GM19467 (cell line): ENCODE data around the gene CAPZA1.
A peak's percentile ranks its signal among the peaks of the same experiment; 100 is the strongest.

Experiments used
- ATAC-seq: cut with Tn5 transposase; IDR thresholded peaks from one replicate; pipeline ENCODE4 v1.9.1; 2021; ENCODE audit warnings: mild to moderate bottlenecking, moderate library complexity; ENCODE audit not compliant: unreplicated experiment

CAPZA1 gene

DNA sequence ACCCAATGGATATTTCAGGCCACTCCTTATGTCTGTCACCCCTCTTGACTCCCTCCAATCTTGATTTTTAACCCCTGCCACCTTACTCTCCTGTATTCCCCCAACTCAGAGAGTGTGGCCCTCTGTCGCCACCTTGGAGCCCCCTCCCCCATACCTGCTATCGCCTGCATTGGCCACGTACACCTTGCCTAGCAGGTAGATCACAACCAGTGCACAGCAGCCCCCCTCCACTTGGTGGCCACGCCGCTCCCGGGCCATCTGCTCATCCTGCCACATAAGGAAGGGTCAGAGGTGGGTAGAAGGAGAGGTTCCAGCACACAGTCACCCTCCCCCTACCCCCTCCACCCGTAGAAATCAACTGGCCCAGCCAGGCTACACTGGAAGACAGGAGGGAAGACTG is 92.6 kb downstream of the CAPZA1 start:
- no peak for ATAC-seq

DNA sequence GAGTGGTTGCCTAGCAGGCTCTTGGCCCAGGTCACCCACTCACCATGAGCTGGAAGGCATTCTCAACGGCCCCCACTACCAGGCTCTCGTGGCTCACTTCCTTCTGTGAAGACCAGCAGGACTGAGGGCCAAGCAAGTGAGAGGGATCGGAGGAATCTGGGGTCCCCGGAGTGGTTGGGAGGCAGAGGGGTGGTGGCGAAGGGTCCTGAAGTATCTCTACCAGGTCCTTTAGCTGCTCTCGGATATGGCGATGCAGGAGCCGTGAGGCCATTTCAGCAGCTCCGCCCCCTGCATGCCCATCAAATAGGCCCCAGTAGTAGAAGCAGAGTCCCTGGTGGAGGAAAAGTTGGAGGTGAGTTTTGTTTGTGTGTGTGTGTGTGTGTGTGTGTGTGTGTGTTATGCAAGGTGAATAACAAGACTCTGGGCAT is 93.1 kb downstream of the CAPZA1 start:
- no peak for ATAC-seq

GRCh38 chr1:112713466-112714312 is 94.1 kb downstream of the CAPZA1 start:
- ATAC-seq: no peak

DNA sequence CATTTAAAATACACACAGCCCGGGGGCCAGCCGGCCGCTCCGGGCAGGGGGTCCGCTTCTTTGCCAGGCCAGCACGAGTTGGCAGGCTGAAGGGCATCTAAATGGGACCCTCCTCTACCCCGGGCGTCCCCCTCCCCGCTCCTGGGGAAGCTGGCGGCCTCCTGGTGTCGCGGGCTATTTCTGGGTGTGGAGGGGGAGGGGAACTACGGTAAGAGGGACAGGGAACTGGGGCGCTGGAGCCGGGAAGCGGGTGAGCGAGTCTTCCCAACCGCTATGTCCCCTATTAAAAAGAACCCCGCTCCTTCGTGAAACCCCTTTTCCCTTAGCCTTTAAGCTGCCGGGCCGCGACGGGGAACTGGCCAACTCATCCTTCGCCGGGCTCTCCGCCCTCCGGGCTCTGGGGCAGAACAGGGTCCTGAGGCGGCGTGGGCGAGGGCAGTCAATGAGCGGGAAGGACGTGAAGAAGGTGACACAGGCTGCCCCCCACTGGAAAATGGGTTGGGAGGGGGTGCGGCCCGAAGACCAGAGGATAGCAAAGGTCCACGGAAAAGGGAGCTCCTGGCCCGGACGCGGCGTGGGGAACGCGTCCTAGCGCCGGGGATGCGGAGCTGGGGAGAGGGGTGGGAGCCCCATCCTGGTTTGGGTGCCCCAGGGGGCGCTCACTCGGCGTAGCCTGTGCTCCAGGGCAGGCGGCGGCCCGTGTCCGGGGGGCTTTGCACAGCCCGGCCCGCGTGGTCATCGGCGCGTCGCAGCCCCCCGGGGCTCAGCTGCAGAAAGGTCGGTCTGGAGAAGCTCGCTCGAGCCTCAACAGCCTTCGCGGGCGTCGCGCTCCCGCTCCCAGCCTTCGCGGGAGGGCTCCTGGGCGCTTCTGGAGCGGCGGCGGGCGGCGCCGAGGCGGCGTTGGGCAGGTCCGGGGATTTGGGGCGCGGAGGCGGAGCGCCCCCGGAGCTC is 95.0 kb downstream of the CAPZA1 start:
- no peak for ATAC-seq

DNA sequence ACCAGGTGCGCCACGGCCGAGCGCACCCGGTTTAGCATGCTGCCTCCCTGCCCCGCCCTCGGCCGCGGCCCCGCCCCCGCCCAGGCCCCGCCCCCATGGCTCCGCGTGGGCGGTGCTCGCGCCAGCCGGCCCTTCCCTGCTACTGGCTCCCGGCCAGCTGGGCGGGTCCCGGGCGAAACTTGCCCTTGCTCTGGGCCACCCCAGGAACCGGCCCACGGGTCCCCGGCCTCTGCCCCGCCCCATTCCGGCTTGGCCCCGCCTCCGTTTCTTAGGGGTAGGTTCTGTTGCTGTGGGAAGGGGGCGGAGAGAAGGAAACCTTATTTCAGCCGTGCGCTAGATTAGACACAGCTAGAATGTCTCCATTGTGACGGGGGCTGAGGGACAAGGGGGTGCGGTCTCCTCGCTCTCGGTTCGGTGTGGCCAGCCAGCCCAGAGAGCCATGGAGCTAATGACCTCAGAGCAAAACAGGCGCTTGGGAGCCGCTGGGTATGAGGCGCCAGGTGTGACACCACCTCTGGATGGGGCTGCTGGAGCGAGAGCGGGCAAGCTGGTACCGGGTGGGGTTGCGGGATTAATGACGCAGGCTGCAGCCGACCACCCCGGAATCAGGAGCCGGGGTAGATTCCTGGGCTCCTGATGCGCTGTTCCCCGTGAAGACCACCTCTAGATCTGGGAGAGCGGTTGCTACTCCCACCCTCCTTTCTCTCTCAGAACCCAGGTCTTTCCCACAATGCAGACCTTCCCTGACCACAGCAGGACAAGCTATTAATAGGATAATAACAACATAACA is 95.8 kb downstream of the CAPZA1 start, which contains the start of gene PPM1J:
TSS of gene PPM1J (minus strand) at position 69 of the 790 bp plus-strand sequence. CDS start at position 38, 31 bp downstream.
- peak; percentile 72 for ATAC-seq

GRCh38 chr1:112716133-112716720 is 96.6 kb downstream of the CAPZA1 start:
- peak; percentile 29 for ATAC-seq

GRCh38 chr1:112717263-112717873 is 97.7 kb downstream of the CAPZA1 start:
- ATAC-seq: no peak

DNA sequence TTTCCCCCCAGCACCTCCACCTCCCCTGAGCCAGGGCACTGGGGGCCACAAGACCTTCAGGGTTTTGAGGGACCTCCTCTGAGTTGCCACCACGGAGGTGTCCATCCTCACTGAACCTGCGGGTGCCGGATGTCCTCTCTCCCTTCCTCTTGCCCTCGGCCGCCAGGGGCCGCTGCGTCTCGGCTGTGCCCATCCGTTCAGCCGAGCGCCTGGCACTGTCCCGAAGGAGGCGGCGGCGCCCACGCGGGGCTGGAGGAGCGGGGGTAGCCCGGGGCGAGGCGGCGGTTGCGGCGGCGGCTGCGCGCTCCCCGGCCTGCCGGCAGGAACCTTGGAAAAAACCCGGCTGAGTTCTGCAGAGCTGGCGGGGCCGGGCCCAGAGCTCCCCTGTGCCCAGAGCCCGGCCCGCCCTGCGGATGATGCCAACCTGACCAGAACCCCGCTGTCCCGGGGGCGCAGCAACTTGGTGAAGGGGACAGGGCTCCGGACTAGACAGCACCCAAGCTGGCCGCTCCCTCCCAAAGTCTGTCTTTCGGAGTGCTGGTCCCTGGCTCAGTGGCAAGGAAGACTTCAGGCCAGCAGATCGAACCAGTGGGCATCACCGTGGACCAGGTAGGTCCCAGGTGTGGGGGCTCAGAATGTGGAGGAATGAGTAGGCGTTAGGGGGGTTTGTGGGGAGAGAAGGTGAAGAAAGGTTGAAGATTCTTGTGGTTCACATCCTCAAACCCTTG is 99.2 kb downstream of the CAPZA1 start:
- ATAC-seq: no peak

GRCh38 chr1:112719706-112720105 is 100.1 kb downstream of the CAPZA1 start:
- no peak for ATAC-seq

DNA sequence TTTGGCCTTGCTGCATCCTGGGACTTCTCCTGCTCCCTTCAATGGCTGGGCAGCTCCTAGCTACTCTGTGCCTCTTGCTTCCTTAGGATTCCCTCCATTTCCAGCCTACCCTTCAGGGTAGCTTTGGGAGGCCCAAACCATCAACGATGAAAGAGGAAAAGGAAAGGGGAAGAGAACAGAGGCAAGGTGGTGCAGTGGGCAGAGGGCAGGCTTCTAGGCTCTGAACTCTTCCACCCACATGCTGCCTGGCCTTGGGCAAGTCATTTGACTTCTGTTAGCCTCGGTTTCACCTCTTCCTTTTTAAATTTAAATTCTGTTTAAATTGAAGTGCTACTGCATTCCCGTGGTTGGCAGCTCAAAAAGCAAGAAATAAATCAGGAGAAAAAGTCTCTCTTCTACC is 101.2 kb downstream of the CAPZA1 start:
- no peak for ATAC-seq
